Neural cell (in vitro differentiated cells): ENCODE data around the gene LHX4. TPM values are rescaled to one million over a fixed set of nuclear protein-coding genes. Genes with fewer than 3 reads are reported as not detected.

ENCODE experiments used
- H2AFZ ChIP-seq: fragments of 200-600, 300-800 bp; sonication (generic), shearing (Covaris generic); 2 replicates; pipeline ENCODE4 v1.6.0; 2014; ENCODE audit warnings: low read depth, mild to moderate bottlenecking, antibody characterized with exemption, low read length, moderate library complexity
- H3F3A ChIP-seq: fragments of 200-600 bp; shearing (Covaris generic); 2 replicates; pipeline ENCODE4 v1.6.1; 2016; ENCODE audit warnings: mild to moderate bottlenecking, moderate library complexity, mixed read lengths, antibody characterized with exemption, low read length; ENCODE audit not compliant: insufficient read depth, poor library complexity, severe bottlenecking
- H3K27ac ChIP-seq: fragments of 200-600, 300-800 bp; sonication (generic), shearing (Covaris generic); 2 replicates; pipeline ENCODE4 v1.5.1; 2014; ENCODE audit warnings: mild to moderate bottlenecking, low read length, moderate library complexity
- H3K27me3 ChIP-seq: fragments of 300-800, 200-600 bp; sonication (generic), shearing (Covaris generic); 2 replicates; pipeline ENCODE4 v1.6.0; 2014; ENCODE audit warnings: mild to moderate bottlenecking, low read depth, low read length, moderate library complexity; ENCODE audit not compliant: insufficient read depth
- H3K36me3 ChIP-seq: fragments of 300-800, 200-600 bp; sonication (generic), shearing (Covaris generic); 2 replicates; pipeline ENCODE4 v1.5.1; 2014; ENCODE audit warnings: mild to moderate bottlenecking, antibody characterized with exemption, low read length, moderate library complexity; ENCODE audit not compliant: insufficient read depth
- H3K4me2 ChIP-seq: fragments of 300-800, 200-600 bp; sonication (generic), shearing (Covaris generic); 2 replicates; pipeline ENCODE4 v1.6.0; 2014; ENCODE audit warnings: mild to moderate bottlenecking, low read length
- H3K4me3 ChIP-seq: fragments of 300-800, 200-600 bp; sonication (generic), shearing (Covaris generic); 2 replicates; pipeline ENCODE4 v1.5.1; 2014; ENCODE audit warnings: mild to moderate bottlenecking, low read length, moderate library complexity
- H3K79me2 ChIP-seq: fragments of 200-600 bp; shearing (Covaris generic); replicated peaks from 2 replicates; pipeline ENCODE4 v1.6.0; 2014; ENCODE audit warnings: mild to moderate bottlenecking, low read length, moderate library complexity; ENCODE audit not compliant: insufficient read depth
- H3K9ac ChIP-seq: fragments of 300-800, 200-600 bp; sonication (generic), shearing (Covaris generic); 2 replicates; pipeline ENCODE4 v1.6.1; 2016; ENCODE audit warnings: mild to moderate bottlenecking, low read length, mixed read lengths
- H3K9me2 ChIP-seq: fragments of 200-600 bp; shearing (Covaris generic); 2 replicates; pipeline ENCODE4 v1.6.1; 2016; ENCODE audit warnings: mild to moderate bottlenecking, low read length, mixed read lengths; ENCODE audit not compliant: insufficient read depth
- H3K9me3 ChIP-seq: fragments of 200-600, 300-800 bp; sonication (generic), shearing (Covaris generic); 2 replicates; pipeline ENCODE4 v1.6.1; 2016; ENCODE audit warnings: mild to moderate bottlenecking, mixed run types, low read length, moderate library complexity, mixed read lengths
- H4K20me1 ChIP-seq: fragments of 200-600 bp; shearing (Covaris generic); 2 replicates; pipeline ENCODE4 v1.6.1; 2016; ENCODE audit warnings: mild to moderate bottlenecking, mixed run types; ENCODE audit not compliant: insufficient read depth
- EP300 ChIP-seq: fragments of 450-650 bp; conservative IDR thresholded peaks from 2 replicates; pipeline ENCODE4 v1.6.1; 2014; ENCODE audit warnings: antibody characterized with exemption, mild to moderate bottlenecking, moderate library complexity; ENCODE audit not compliant: poor library complexity, severe bottlenecking
- EZH2 ChIP-seq: fragments of 200-600, 300-800 bp; shearing (Covaris generic), sonication (generic); IDR thresholded peaks from 2 replicates; pipeline ENCODE4 v1.6.1; 2014; ENCODE audit warnings: antibody characterized with exemption, low read length, borderline replicate concordance, mild to moderate bottlenecking; ENCODE audit not compliant: insufficient read depth, poor library complexity, severe bottlenecking
- MXI1 ChIP-seq: fragments of 450-650 bp; conservative IDR thresholded peaks from 2 replicates; pipeline ENCODE4 v1.6.1; 2014; ENCODE audit warnings: antibody characterized with exemption, mild to moderate bottlenecking; ENCODE audit not compliant: poor library complexity, severe bottlenecking
- POLR2AphosphoS5 ChIP-seq: IDR thresholded peaks from 2 replicates; pipeline ENCODE4 v1.6.1; 2012
- RAD21 ChIP-seq: fragments of 450-650 bp; conservative IDR thresholded peaks from 2 replicates; pipeline ENCODE4 v1.6.1; 2014; ENCODE audit warnings: antibody characterized with exemption, mild to moderate bottlenecking, moderate library complexity
- SMC3 ChIP-seq: fragments of 450-650 bp; conservative IDR thresholded peaks from 2 replicates; pipeline ENCODE4 v1.6.1; 2014; ENCODE audit warnings: antibody characterized with exemption, mild to moderate bottlenecking, moderate library complexity; ENCODE audit not compliant: poor library complexity
- TAF1 ChIP-seq: IDR thresholded peaks from 2 replicates; pipeline ENCODE4 v1.6.1; 2012; ENCODE audit warnings: low read depth
- polyA plus RNA-seq: library from polyadenylated mRNA; depleted of rRNA; stranded (reverse); fragments of >200 nt; gene quantifications from 2 replicates; pipeline ENCODE4 v1.2.3, GENCODE V29; 2014
- TF ChIP-seq, protein P1 (sequence below): fragments of 450-650 bp; IDR thresholded peaks from 2 replicates; pipeline ENCODE4 v1.5.1; 2014; ENCODE audit warnings: antibody characterized with exemption, mild to moderate bottlenecking, moderate library complexity; ENCODE audit not compliant: poor library complexity, severe bottlenecking
- TF ChIP-seq, protein P2 (sequence below): IDR thresholded peaks from 2 replicates; pipeline ENCODE4 v1.6.1; 2012; ENCODE audit warnings: borderline replicate concordance

Gene LHX4
- polyA plus RNA-seq, 1 donor from 2014 or later, result not detected

DNA sequence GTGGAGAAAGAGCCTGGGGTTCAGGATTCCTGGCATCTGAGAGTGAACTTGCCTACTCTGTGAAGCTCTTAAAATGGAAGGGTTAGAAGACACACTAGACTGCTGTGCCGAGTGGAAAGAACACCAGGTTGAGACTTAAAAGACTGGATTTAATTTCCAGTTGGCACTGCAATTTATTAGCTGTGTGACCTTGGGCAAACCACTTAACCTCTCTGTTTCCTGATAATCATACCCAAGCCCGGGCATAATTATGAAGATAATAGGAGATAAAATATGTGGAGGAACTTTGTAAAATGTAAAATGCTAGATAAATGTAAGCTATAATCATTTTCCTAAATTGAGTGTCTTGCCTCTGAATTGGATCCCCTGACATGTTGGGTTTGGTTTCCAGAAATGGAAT, 4.7 kb upstream of the LHX4 start:
- no peaks in the 10 kb centered on the region for H3K9me2 ChIP-seq
- no peaks in the 10 kb centered on the region for H3F3A ChIP-seq
- H3K4me3 ChIP-seq, result no peak overlapping the region
- no peak overlapping the region for H3K9ac ChIP-seq
- H4K20me1 ChIP-seq, result no peaks in the 10 kb centered on the region
- no peaks in the 10 kb centered on the region for H3K36me3 ChIP-seq
- H3K79me2 ChIP-seq, result no peaks in the 10 kb centered on the region
- no peak overlapping the region for H2AFZ ChIP-seq
- no peaks in the 10 kb centered on the region for H3K9me3 ChIP-seq
- H3K4me2 ChIP-seq, result no peak overlapping the region
- no peak overlapping the region for H3K27ac ChIP-seq
- TF ChIP-seq TAF1 (no peak), EZH2 (no peak), MXI1 (no peak), SMC3 (no peak), EP300 (no peak), RAD21 (no peak), POLR2AphosphoS5 (no peak)
- TF ChIP-seq, protein P1, sequence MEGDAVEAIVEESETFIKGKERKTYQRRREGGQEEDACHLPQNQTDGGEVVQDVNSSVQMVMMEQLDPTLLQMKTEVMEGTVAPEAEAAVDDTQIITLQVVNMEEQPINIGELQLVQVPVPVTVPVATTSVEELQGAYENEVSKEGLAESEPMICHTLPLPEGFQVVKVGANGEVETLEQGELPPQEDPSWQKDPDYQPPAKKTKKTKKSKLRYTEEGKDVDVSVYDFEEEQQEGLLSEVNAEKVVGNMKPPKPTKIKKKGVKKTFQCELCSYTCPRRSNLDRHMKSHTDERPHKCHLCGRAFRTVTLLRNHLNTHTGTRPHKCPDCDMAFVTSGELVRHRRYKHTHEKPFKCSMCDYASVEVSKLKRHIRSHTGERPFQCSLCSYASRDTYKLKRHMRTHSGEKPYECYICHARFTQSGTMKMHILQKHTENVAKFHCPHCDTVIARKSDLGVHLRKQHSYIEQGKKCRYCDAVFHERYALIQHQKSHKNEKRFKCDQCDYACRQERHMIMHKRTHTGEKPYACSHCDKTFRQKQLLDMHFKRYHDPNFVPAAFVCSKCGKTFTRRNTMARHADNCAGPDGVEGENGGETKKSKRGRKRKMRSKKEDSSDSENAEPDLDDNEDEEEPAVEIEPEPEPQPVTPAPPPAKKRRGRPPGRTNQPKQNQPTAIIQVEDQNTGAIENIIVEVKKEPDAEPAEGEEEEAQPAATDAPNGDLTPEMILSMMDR, result no peak
- TF ChIP-seq, protein P2, sequence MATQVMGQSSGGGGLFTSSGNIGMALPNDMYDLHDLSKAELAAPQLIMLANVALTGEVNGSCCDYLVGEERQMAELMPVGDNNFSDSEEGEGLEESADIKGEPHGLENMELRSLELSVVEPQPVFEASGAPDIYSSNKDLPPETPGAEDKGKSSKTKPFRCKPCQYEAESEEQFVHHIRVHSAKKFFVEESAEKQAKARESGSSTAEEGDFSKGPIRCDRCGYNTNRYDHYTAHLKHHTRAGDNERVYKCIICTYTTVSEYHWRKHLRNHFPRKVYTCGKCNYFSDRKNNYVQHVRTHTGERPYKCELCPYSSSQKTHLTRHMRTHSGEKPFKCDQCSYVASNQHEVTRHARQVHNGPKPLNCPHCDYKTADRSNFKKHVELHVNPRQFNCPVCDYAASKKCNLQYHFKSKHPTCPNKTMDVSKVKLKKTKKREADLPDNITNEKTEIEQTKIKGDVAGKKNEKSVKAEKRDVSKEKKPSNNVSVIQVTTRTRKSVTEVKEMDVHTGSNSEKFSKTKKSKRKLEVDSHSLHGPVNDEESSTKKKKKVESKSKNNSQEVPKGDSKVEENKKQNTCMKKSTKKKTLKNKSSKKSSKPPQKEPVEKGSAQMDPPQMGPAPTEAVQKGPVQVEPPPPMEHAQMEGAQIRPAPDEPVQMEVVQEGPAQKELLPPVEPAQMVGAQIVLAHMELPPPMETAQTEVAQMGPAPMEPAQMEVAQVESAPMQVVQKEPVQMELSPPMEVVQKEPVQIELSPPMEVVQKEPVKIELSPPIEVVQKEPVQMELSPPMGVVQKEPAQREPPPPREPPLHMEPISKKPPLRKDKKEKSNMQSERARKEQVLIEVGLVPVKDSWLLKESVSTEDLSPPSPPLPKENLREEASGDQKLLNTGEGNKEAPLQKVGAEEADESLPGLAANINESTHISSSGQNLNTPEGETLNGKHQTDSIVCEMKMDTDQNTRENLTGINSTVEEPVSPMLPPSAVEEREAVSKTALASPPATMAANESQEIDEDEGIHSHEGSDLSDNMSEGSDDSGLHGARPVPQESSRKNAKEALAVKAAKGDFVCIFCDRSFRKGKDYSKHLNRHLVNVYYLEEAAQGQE, result no peak
- peaks cover 53% of the 10 kb centered on the region for H3K27me3 ChIP-seq

DNA sequence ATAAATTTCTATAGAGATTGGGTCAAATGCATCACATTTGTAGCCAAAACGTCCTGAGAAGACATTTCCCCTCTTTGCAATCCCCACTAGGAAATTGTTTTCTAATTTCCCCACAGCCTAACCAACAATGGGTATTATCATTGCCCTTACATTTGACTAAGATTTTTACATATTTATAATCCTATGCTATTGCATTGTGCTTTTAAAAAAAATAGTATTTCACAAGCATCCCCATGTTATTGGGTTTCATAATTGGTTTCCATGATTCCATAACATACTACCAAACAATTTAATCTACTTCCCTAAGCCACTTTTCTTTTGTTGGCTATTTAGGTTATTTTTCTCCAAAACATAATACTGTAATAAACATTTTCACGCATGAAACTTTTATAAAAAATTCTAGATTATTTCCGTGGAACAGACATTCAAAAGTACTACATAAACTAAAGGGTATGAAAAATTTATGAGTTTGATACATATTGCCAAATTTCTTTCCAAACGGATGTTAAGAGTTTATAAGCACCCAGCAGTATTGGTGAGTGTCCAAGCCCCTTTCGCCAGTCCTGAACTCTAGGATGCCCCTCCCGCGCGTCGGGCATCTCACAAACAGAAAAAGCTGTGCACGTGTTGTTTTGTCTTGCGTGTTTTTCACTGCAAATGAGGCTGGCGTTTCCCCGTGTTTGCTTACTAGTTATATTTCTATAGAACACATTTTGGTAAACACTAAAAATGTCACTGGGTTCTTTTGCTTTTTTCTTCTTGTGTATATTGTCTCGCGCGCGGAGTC, 2.0 kb upstream of the LHX4 start:
- H3K4me2 ChIP-seq, result no peak overlapping the region
- H3F3A ChIP-seq, result no peaks in the 10 kb centered on the region
- no peak overlapping the region for H3K9ac ChIP-seq
- H3K36me3 ChIP-seq, result no peaks in the 10 kb centered on the region
- H3K27me3 ChIP-seq, result peaks cover 80% of the 10 kb centered on the region
- no peaks in the 10 kb centered on the region for H3K9me2 ChIP-seq
- no peaks in the 10 kb centered on the region for H3K79me2 ChIP-seq
- H3K9me3 ChIP-seq, result no peaks in the 10 kb centered on the region
- no peak overlapping the region for H3K27ac ChIP-seq
- peaks cover 3% of the 10 kb centered on the region for H4K20me1 ChIP-seq
- TF ChIP-seq SMC3 (no peak), POLR2AphosphoS5 (no peak), EZH2 (no peak), TAF1 (no peak), MXI1 (no peak), RAD21 (no peak), EP300 (no peak)
- TF ChIP-seq, protein P2, result no peak
- TF ChIP-seq, protein P1, result no peak
- no peak overlapping the region for H3K4me3 ChIP-seq
- no peak overlapping the region for H2AFZ ChIP-seq
